Vagina (tissue), 2 donors: Measurements from ENCODE around the gene ZNF831.

Experiments
- CTCF ChIP-seq, 3 experiments: fragments of 450-650 bp in 2 of 3; fragments of 200-600 bp in 1 of 3; sonication (generic) in 1 of 3; IDR thresholded peaks; one replicate each; pipeline ENCODE4 v1.5.1; 2017 to 2019; ENCODE audit warnings: antibody characterized with exemption in 3 of 3, mild to moderate bottlenecking in 2 of 3, moderate library complexity in 2 of 3
- POLR2A ChIP-seq, 2 donors: fragments of 450-650 bp; IDR thresholded peaks; one replicate each; pipeline ENCODE4 v1.6.1; 2017; ENCODE audit warnings: antibody characterized with exemption in 2 of 2, mild to moderate bottlenecking in 2 of 2, moderate library complexity in 2 of 2

DNA sequence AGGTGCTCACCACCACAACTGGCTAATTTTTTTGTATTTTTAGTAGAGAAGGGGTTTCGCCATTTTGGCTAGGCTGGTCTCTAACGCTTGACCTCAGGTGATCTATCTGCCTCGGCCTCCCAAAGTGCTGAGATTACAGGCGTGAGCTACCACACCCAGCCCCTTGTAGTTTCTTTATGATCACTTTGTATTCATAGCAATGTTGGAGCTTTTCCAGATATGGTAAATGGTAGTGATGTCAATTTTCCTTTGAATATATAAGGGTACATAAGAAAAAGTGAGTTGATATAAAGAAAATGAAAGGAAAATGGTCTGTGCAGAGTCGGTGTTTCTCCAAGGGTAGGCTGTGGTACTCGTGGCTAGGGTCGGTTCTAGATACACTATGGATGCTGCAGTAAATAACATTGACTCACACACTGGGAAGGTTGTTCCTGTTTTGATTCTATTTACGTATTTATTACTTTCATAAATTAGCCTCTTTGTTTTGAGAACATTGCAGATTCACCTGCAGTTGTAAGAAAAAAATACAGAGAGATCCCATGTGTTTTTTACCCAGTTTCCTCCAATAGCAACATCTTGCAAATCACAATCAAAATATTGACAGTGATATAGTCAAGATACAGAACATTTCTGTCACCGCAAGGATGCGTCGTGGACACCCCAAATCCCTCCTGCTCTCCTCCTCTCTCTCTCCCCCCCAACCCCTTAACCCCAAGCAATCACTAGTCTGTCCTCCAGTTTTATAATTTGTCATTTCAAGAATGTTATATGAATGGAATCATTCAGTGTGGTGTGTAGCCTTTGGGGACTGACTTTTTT lies 2.5 kb downstream of the ZNF831 start:
- TF ChIP-seq CTCF (IDR thresholded peaks at IDR 0.05) (no peak), POLR2A (IDR thresholded peaks at IDR 0.05) (no peak)
